K562 (cell line): ENCODE measurements around the gene MALAT1. TPM values are rescaled to one million over a fixed set of nuclear protein-coding genes. Genes with fewer than 3 reads are reported as not detected.
A peak's percentile ranks its signal among the peaks of the same experiment; 100 is the strongest.

Source experiments
- ADNP ChIP-seq: fragments of 200-800 bp; sonication (Bioruptor generic); IDR thresholded peaks from 2 replicates; pipeline ENCODE4 v1.6.1; 2016; ENCODE audit warnings: missing genetic modification characterization, missing compliant biosample characterization
- BHLHE40 ChIP-seq: IDR thresholded peaks from 2 replicates; pipeline ENCODE4 v1.6.1; 2011; ENCODE audit warnings: low read length, improper control_type of control experiment
- CREBBP ChIP-seq: IDR thresholded peaks from one replicate; pipeline ENCODE4 v1.6.1; 2012; ENCODE audit warnings: low read depth, mild to moderate bottlenecking, control low read depth, inconsistent platforms, low read length
- HDGF ChIP-seq: fragments of 450-650 bp; IDR thresholded peaks from 2 replicates; pipeline ENCODE4 v1.6.1; 2016
- HNRNPK ChIP-seq: fragments of 200-400 bp; formaldehyde crosslinking; IDR thresholded peaks from one replicate; pipeline ENCODE4 v1.6.1; 2018; ENCODE audit warnings: mild to moderate bottlenecking, low read depth, low read length; ENCODE audit not compliant: poor library complexity, severe bottlenecking
- KLF13 ChIP-seq: fragments of 450-650 bp; IDR thresholded peaks from 2 replicates; pipeline ENCODE4 v1.6.1; 2016; ENCODE audit warnings: missing genetic modification characterization, low read depth, mild to moderate bottlenecking, missing compliant biosample characterization, moderate library complexity, borderline replicate concordance
- LARP7 ChIP-seq: fragments of 450-650 bp; IDR thresholded peaks from 2 replicates; pipeline ENCODE4 v1.6.1; 2016
- MCM5 ChIP-seq: fragments of 450-650 bp; IDR thresholded peaks from 2 replicates; pipeline ENCODE4 v1.6.1; 2016; ENCODE audit warnings: low read depth
- MTA3 ChIP-seq: fragments of 450-650 bp; formaldehyde crosslinking; IDR thresholded peaks from 2 replicates; pipeline ENCODE4 v1.6.1; 2017; ENCODE audit warnings: mild to moderate bottlenecking, borderline replicate concordance
- POLR2AphosphoS5 ChIP-seq: IDR thresholded peaks from 2 replicates; pipeline ENCODE4 v1.6.1; 2011; ENCODE audit warnings: mild to moderate bottlenecking, low read depth, low read length, moderate library complexity; ENCODE audit not compliant: control insufficient read depth, insufficient read depth
- SMARCB1 ChIP-seq: IDR thresholded peaks from 2 replicates; pipeline ENCODE4 v1.6.1; 2011; ENCODE audit warnings: improper control_type of control experiment, low read depth; ENCODE audit not compliant: insufficient read length
- WHSC1 ChIP-seq: IDR thresholded peaks from one replicate; pipeline ENCODE4 v1.6.1; 2012; ENCODE audit warnings: low read length, control low read depth, inconsistent platforms
- ZEB2 ChIP-seq: fragments of 450-650 bp; IDR thresholded peaks from 2 replicates; pipeline ENCODE4 v1.6.1; 2016
- ZNF347 ChIP-seq: fragments of 450-650 bp; formaldehyde crosslinking; IDR thresholded peaks from 2 replicates; pipeline ENCODE4 v1.4.0; 2020; ENCODE audit warnings: low read depth, mild to moderate bottlenecking, moderate library complexity
- ZNF408 ChIP-seq: fragments of 250-450 bp; sonication (Bioruptor Pico); IDR thresholded peaks from 2 replicates; pipeline ENCODE4 v1.4.0; 2020; ENCODE audit warnings: low read depth, mild to moderate bottlenecking, moderate library complexity
- ZNF41 ChIP-seq: fragments of 250-450 bp; sonication (Bioruptor Pico); conservative IDR thresholded peaks from 2 replicates; pipeline ENCODE4 v1.4.0; 2020; ENCODE audit warnings: mild to moderate bottlenecking
- ZNF707 ChIP-seq: fragments of 250-450 bp; sonication (Bioruptor Pico); conservative IDR thresholded peaks from 2 replicates; pipeline ENCODE4 v1.8.0; 2022; ENCODE audit warnings: inconsistent platforms, mild to moderate bottlenecking, moderate library complexity
- polyA plus RNA-seq, 8 experiments: library from polyadenylated mRNA; depleted of rRNA in 4 of 8; stranded (reverse) in 5 of 8; unstranded in 3 of 8; fragments of >200 nt; fragmentation: Nextera tagmentation in 2 of 8; fragmentation: Illumina TruSeq in 1 of 8; extraction: Ambion mirVana in 2 of 8; extraction: Trizol in 1 of 8; gene quantifications; 2 replicates each; pipeline versions ENCODE4 v1.2.1 to v1.2.3, GENCODE V29; 2011 to 2014; ENCODE audit warnings: inconsistent platforms in 1 of 8, missing spikeins in 1 of 8
- total RNA-seq, 7 experiments: library from RNA; depleted of rRNA in 6 of 7; stranded (reverse); fragments of >200 nt in 6 of 7; fragmentation: Illumina TruSeq in 2 of 7; extraction: Trizol in 2 of 7; gene quantifications; 2 replicates each; pipeline versions ENCODE4 v1.2.1 to v1.2.3, GENCODE V29; 2011 to 2021; ENCODE audit warnings: low replicate concordance in 1 of 7
- TF ChIP-seq, protein P1 (sequence below): sonication (generic); formaldehyde crosslinking; IDR thresholded peaks from 2 replicates; pipeline ENCODE4 v1.4.0; 2020; ENCODE audit warnings: mild to moderate bottlenecking, missing genetic modification reagents
- TF ChIP-seq, protein P2 (sequence below): fragments of 150-350 bp; IDR thresholded peaks from 2 replicates; pipeline ENCODE4 v1.6.1; 2014; ENCODE audit warnings: low read depth, mild to moderate bottlenecking, low read length, borderline replicate concordance

MALAT1 gene
- total and polyA plus RNA-seq, 9 of the 15 experiments (the other 6 are each of a cell fraction or from before 2014, with no cell fraction given) = 363 to 8,715 (median 2,351) TPM

DNA sequence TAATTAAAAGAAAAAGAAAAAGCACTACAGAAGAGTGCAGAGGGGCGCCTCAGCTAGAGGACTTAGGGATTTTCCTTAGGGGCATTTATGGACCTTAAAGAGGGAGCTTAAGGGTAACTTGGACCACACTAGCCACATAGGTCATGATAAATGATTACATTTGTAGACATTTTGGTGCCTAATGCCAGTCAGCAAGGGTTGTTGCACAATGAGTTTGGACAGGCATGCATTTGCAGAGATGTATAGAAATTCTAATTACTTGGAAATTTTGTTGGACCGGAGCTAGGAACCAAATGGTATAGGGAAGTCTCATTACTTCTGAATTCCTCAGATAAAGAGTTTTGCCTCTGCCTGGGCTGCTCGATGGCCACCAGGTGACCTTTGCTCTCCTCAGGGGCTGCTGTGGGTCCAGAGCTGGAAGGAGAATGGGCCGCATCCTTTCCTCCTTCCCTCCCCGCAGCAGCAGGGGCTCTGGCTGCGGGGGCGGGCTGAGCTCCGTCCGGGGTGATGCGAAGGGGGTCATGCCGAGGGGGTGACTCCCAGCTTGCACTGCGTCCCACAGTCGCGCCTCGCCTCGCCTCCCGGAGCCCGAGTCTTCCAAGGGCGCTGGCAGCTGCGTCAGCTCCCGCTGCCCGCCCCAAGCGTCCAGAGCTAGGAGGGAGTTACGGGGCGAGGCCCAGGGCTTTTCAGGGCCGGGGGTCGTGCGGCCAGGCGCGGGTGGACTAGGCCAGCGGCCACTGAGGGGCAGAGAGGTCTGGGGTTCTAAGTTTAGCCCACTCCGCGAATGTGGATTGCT, 20.3 kb upstream of the MALAT1 start (continued):
- TF ChIP-seq HNRNPK (no peak), HDGF (no peak), SMARCB1 (no peak), ZNF347 (CRISPR knock-in tag) (no peak), MCM5 (no peak), LARP7 (no peak), BHLHE40 (peak; percentile 55), MTA3 (peak; percentile 81), POLR2AphosphoS5 (peak; percentile 73), ZNF41 (CRISPR knock-in tag) (no peak), ZNF408 (CRISPR knock-in tag) (no peak), CREBBP (no peak), WHSC1 (no peak), ZNF707 (CRISPR knock-in tag) (no peak; the same call in 1 of the 2 replicates), KLF13 (tag) (0 out of 2 replicates have a peak, but pooled peaks have one; percentile 25), ZEB2 (no peak), ADNP (tag) (no peak)
- TF ChIP-seq, protein P1, sequence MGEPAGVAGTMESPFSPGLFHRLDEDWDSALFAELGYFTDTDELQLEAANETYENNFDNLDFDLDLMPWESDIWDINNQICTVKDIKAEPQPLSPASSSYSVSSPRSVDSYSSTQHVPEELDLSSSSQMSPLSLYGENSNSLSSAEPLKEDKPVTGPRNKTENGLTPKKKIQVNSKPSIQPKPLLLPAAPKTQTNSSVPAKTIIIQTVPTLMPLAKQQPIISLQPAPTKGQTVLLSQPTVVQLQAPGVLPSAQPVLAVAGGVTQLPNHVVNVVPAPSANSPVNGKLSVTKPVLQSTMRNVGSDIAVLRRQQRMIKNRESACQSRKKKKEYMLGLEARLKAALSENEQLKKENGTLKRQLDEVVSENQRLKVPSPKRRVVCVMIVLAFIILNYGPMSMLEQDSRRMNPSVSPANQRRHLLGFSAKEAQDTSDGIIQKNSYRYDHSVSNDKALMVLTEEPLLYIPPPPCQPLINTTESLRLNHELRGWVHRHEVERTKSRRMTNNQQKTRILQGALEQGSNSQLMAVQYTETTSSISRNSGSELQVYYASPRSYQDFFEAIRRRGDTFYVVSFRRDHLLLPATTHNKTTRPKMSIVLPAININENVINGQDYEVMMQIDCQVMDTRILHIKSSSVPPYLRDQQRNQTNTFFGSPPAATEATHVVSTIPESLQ (CRISPR knock-in tag) = no peak
- TF ChIP-seq, protein P2, sequence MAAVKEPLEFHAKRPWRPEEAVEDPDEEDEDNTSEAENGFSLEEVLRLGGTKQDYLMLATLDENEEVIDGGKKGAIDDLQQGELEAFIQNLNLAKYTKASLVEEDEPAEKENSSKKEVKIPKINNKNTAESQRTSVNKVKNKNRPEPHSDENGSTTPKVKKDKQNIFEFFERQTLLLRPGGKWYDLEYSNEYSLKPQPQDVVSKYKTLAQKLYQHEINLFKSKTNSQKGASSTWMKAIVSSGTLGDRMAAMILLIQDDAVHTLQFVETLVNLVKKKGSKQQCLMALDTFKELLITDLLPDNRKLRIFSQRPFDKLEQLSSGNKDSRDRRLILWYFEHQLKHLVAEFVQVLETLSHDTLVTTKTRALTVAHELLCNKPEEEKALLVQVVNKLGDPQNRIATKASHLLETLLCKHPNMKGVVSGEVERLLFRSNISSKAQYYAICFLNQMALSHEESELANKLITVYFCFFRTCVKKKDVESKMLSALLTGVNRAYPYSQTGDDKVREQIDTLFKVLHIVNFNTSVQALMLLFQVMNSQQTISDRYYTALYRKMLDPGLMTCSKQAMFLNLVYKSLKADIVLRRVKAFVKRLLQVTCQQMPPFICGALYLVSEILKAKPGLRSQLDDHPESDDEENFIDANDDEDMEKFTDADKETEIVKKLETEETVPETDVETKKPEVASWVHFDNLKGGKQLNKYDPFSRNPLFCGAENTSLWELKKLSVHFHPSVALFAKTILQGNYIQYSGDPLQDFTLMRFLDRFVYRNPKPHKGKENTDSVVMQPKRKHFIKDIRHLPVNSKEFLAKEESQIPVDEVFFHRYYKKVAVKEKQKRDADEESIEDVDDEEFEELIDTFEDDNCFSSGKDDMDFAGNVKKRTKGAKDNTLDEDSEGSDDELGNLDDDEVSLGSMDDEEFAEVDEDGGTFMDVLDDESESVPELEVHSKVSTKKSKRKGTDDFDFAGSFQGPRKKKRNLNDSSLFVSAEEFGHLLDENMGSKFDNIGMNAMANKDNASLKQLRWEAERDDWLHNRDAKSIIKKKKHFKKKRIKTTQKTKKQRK = no peak
